SK-N-MC (cell line): ENCODE data around the gene MRC2.

Experiments used
- EZH2 ChIP-seq: fragments of 200-600 bp; sonication (generic); IDR thresholded peaks from one replicate; pipeline ENCODE4 v1.6.1; 2017; ENCODE audit warnings: antibody characterized with exemption
- FOXP2 ChIP-seq: optimal IDR thresholded peaks from 2 replicates; pipeline ENCODE3; 2011; ENCODE audit warnings: mild to moderate bottlenecking, moderate library complexity; ENCODE audit not compliant: insufficient read depth; ENCODE audit errors: extremely low read length, control extremely low read depth
- POLR2AphosphoS5 ChIP-seq: IDR thresholded peaks from 2 replicates; pipeline ENCODE4 v1.6.1; 2012; ENCODE audit warnings: mild to moderate bottlenecking, low read depth, low read length, borderline replicate concordance

- TF ChIP-seq EZH2 (no peak), POLR2AphosphoS5 (no peak), FOXP2 (no peak)
Measured at GRCh38 chr17:62648956-62649294, 21.5 kb downstream of the MRC2 start.
